GM18907 (cell line): ENCODE data around the gene NEB.
"Not testable (repeated sequence)": the region's sequence is repeated elsewhere in the genome, so short reads cannot be mapped to it uniquely, and the experiment has no call there.

Experiments used
- ATAC-seq: cut with Tn5 transposase; IDR thresholded peaks from one replicate; pipeline ENCODE4 v1.9.1; 2021; ENCODE audit warnings: mild to moderate bottlenecking, moderate library complexity; ENCODE audit not compliant: unreplicated experiment

Gene NEB

GRCh38 chr2:151708788-151709187, 25.5 kb downstream of the NEB start:
- no peak for ATAC-seq

GRCh38 chr2:151707857-151708256, 26.4 kb downstream of the NEB start:
- no peak for ATAC-seq

DNA sequence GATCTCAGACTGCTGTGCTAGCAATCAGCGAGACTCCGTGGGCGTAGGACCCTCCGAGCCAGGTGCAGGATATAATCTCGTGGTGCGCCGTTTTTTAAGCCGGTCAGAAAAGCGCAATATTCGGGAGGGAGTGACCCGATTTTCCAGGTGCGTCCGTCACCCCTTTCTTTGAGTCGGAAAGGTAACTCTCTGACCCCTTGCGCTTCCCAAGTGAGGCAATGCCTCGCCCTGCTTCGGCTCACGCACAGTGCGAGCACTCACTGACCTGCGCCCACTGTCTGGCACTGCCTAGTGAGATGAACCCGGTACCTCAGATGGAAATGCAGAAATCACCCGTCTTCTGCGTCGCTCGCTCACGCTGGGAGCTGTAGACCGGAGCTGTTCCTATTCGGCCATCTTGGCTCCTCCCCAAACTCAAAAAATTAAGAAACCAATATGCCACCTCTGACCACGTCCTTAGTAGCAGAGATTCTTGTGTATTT, 29.8 kb downstream of the NEB start:
- not testable (repeated sequence) for ATAC-seq

- ATAC-seq = not testable (repeated sequence)
These were observed 36.1 kb downstream of the NEB start for GRCh38 chr2:151698134-151698533.

DNA sequence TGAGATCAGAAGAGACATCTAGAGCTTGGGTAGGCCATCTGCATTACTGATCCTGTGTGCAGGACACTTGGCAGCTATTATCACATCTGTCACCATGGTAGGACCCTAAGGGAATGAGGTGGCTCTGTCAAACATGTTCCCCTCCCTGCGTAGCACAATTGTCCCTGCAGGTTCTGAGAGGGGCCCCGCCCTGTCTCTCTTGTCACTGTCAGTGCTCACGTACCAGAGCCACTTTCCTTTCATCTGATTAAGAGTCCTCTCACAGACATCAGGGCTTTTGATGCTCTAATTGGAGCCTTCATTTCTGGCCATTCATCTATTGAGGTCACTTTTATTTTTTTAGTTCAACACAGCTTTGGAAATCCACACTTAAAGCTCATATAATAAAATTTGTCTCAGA, 38.5 kb downstream of the NEB start:
- no peak for ATAC-seq

DNA sequence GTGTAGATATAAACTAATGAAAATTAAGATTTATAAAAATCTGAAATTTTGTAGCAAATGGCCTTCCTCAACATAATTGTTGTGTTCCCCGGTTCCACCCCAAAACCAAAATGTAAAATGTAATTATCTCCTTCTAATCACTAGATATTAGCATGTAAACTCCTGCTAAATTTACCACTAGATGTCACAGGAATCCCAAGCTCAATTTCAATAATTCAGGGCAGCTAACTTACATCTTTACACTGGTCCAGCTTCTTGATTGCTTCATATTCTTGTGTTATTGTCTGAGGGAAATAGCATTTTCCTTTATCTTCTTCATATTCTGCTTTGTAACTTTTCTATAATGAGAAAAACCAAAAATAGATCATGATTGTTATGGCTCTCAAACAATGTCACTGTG, 42.6 kb downstream of the NEB start:
- no peak for ATAC-seq

GRCh38 chr2:151688719-151689118, 45.6 kb downstream of the NEB start:
- ATAC-seq = no peak

- no peak for ATAC-seq
These were observed 51.7 kb downstream of the NEB start for GRCh38 chr2:151682459-151683003.

GRCh38 chr2:151681051-151681450, 53.2 kb downstream of the NEB start:
- no peak for ATAC-seq

DNA sequence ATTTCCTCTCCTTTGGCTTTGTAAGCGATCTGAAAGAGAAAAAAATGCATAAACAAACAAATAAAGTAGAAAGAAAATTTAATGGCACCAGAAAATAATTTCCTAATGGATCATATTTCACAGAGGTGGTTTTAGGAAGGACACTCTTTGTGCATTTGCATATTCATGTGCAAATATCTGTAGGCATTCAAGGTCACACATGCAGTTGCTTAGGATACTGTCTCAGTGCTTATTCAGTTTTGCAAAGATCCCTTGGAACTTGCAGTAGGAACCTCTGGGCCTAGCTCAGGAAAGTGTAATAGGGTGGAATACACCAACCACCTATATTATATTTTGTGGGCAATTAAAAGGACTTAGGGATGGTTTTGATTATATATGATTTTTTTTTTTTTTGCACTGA, 54.3 kb downstream of the NEB start:
- no peak for ATAC-seq

DNA sequence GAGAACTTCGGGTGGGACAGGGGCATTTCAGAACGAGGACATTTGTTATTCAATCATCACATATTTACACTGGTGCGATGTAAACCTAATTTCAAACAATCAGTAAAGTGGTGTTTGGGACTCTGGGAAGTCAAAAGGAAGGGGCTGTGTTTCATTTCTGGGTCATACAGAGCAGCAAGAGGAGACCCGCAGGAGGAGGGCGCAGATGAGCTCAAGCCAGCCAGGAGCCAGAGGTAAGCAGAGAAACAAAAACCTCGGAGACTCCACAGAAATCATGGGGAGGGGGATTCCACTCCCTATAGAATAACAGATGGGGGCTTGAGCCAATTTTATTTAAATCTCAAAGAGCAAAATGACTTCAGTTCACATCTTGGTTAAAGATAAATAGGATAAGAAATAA, 55.4 kb downstream of the NEB start:
- ATAC-seq = no peak

DNA sequence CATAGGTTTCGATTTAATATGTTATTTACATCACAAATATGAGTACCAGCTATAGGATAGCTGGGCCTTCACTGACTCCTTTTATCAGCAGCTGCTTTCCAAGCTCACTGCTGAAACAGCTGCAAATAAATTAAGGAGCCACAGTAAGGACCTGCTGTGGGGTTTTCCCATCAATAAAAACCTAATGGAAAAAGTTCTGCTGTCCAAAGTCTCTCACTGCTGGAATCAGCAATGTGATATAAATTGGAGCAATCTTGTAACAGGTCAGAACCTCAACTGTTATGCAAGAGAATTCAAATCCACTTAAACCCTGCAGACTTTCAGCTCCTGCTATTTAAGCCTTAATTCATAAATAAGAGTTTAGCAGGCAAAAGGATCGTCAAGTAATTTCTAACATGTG, 61.3 kb downstream of the NEB start:
- no peak for ATAC-seq

GRCh38 chr2:151672277-151672676, 62.0 kb downstream of the NEB start:
- ATAC-seq = no peak

GRCh38 chr2:151670846-151671597, 63.3 kb downstream of the NEB start:
- no peak for ATAC-seq

GRCh38 chr2:151670346-151670745, 63.9 kb downstream of the NEB start:
- ATAC-seq = no peak

DNA sequence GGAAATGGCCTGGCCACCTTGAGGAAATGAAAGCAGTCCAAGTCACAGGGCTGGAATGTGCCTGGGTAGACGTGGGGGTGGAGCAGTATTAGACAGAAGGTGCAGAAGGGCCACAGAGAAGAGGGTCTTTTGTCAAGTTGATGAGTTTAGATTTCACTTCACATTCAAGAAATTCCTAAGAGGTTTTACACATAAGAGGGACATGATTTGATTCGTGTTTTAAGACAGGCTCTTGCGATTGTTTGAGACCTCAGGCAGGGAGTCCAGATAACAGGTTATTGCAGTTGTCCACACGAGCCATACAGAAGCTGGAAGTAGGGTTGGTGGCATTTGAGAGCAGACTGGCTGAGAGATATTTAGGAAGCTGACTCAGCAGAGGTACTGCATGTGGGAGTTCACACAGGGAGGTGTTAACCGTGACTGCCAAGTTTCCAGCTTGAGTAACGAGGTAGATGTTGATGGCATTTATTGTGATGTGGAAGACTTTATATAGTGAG, 64.6 kb downstream of the NEB start:
- no peak for ATAC-seq

DNA sequence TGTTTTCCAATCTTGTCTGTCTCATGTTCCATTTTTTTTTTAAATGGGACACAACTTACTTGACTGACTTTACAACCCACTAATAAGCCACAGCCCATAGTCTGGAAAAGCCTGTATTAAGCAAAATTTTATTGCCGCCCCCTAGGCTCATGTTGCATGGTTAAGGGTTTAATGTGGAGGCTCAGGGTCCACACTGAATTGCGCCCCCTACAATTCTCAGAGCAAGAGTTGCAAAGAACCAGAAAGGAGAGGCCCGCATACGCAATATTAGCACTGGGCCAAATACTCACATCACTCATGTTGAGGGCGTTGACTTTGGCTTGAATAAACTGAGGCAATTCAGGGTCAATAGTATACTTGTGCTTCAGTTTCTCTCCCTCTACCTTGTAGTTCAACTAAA, 65.5 kb downstream of the NEB start:
- no peak for ATAC-seq

GRCh38 chr2:151665959-151666358, 68.3 kb downstream of the NEB start:
- no peak for ATAC-seq

- ATAC-seq = no peak
These were observed 69.8 kb downstream of the NEB start for GRCh38 chr2:151664520-151664919.

- no peak for ATAC-seq
These were observed 72.7 kb downstream of the NEB start for GRCh38 chr2:151661625-151662024.

GRCh38 chr2:151658081-151658480, 76.2 kb downstream of the NEB start:
- no peak for ATAC-seq

- no peak for ATAC-seq
These were observed 76.6 kb downstream of the NEB start for GRCh38 chr2:151657667-151658076.
